CD4-positive, alpha-beta T cell (primary cell): ENCODE data around the gene CTSD. TPM values are rescaled to one million over a fixed set of nuclear protein-coding genes. Genes with fewer than 3 reads are reported as not detected.

ENCODE experiments used
- ATAC-seq: fragments of 200-7000 bp; cut with Tn5 transposase; one replicate; pipeline ENCODE4 v1.10.0; 2022; ENCODE audit warnings: mild to moderate bottlenecking; ENCODE audit not compliant: poor library complexity
- CTCF ChIA-PET: fragments of 350-600 bp; sonication (Branson Sonifier 250); formaldehyde crosslinking; loops from one replicate; lab custom pipeline; 2021; ENCODE audit warnings: antibody characterized with exemption, inconsistent platforms; lab: Charles Lee
- POLR2A ChIA-PET: fragments of 350-600 bp; sonication (Branson Sonifier 250); formaldehyde crosslinking; loops from one replicate; lab custom pipeline; 2021; ENCODE audit warnings: antibody characterized with exemption, inconsistent platforms; lab: Charles Lee
- DNase-seq, 14 experiments: peaks; one replicate each; pipeline ENCODE4 v3.0.0-alpha.2; 2013 to 2020; ENCODE audit warnings: mixed read lengths in 2 of 14
- H3K27ac ChIP-seq, 2 donors: one replicate each; pipeline versions ENCODE4 v1.5.1 to v1.7.0; 2013; ENCODE audit warnings: low read length in 2 of 2, low read depth in 1 of 2, mild to moderate bottlenecking in 1 of 2
- H3K27me3 ChIP-seq, 2 experiments: 1 replicate in 1 of 2; 2 replicates in 1 of 2; pipeline versions ENCODE4 v1.6.1 to v1.7.0; 2013; ENCODE audit warnings: low read length in 2 of 2, control low read depth in 1 of 2, mild to moderate bottlenecking in 1 of 2, moderate library complexity in 1 of 2; ENCODE audit not compliant: insufficient read depth in 2 of 2, control insufficient read depth in 1 of 2
- H3K36me3 ChIP-seq: one replicate; pipeline ENCODE4 v1.6.1; 2013; ENCODE audit warnings: low read length, control low read depth; ENCODE audit not compliant: insufficient read depth
- H3K4me1 ChIP-seq: one replicate; pipeline ENCODE4 v1.6.1; 2013; ENCODE audit warnings: low read length, control low read depth; ENCODE audit not compliant: insufficient read depth
- H3K4me3 ChIP-seq: one replicate; pipeline ENCODE4 v1.5.1; 2013; ENCODE audit warnings: mild to moderate bottlenecking, low read length, moderate library complexity
- H3K9me3 ChIP-seq, 2 experiments: 1 replicate in 1 of 2; 2 replicates in 1 of 2; pipeline versions ENCODE4 v1.6.1 to v1.7.0; 2013; ENCODE audit warnings: low read length in 2 of 2, mild to moderate bottlenecking in 2 of 2, control low read depth in 1 of 2, moderate library complexity in 1 of 2; ENCODE audit not compliant: control insufficient read depth in 1 of 2, insufficient read depth in 1 of 2
- H3K27ac Mint-ChIP-seq: one replicate; pipeline ENCODE4 v1.8.0; 2020; ENCODE audit warnings: mixed read lengths
- H3K27me3 Mint-ChIP-seq: one replicate; pipeline ENCODE4 v1.8.0; 2021; ENCODE audit warnings: mixed read lengths
- H3K36me3 Mint-ChIP-seq: one replicate; pipeline ENCODE4 v1.8.0; 2021; ENCODE audit warnings: low read depth, mixed read lengths
- H3K4me1 Mint-ChIP-seq: one replicate; pipeline ENCODE4 v1.8.0; 2021; ENCODE audit warnings: low read depth, mixed read lengths
- H3K4me3 Mint-ChIP-seq: one replicate; pipeline ENCODE4 v1.8.0; 2020; ENCODE audit warnings: mild to moderate bottlenecking, mixed read lengths
- H3K9me3 Mint-ChIP-seq: one replicate; pipeline ENCODE4 v1.8.0; 2020; ENCODE audit warnings: mixed read lengths
- CTCF ChIP-seq: fragments of 200-600 bp; IDR thresholded peaks from one replicate; pipeline ENCODE4 v1.8.0; 2022; ENCODE audit warnings: antibody characterized with exemption, mild to moderate bottlenecking
- intact Hi-C, 2 experiments: fragments of 100-400 bp; cut with DNase I in 1 of 2; cut with micrococcal nuclease in 1 of 2; formaldehyde crosslinking; loops; one replicate each; pipeline versions ENCODE4 v1.15.1 to v1.9.0; 2023 to 2025; cut with DNase I, micrococcal nuclease
- total RNA-seq, 174 experiments: library from RNA in 2 of 174; stranded (reverse) in 2 of 174; gene quantifications; one replicate each; pipeline ENCODE4 v1.2.3 and lab custom pipeline; 2021 to 2026

Gene CTSD
- total RNA-seq, 2 experiments from 2014 or later: 63.3 to 71.3 TPM

DNA sequence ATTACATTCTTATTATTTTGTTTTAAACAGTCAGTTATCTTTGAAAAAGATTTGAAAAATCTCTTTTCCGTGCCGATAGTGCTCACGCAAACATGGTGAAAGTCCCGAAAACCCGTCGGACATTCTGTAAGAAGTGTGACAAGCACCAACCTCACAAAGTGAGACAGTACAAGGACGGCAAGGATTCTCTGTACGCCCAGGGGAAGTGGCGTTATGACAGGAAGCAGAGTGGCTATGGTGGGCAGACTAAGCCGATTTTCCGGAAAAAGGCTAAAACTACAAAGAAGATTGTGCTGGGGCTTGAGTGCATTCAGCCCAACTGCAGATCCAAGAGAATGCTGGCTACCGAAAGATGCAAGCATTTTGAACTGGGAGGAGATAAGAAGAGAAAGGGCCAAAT is 28.7 kb upstream of the CTSD start:
- no peak for DNase-seq
- Mint-ChIP-seq H3K27ac (no peak overlapping the region), H3K4me3 (no peak overlapping the region)

DNA sequence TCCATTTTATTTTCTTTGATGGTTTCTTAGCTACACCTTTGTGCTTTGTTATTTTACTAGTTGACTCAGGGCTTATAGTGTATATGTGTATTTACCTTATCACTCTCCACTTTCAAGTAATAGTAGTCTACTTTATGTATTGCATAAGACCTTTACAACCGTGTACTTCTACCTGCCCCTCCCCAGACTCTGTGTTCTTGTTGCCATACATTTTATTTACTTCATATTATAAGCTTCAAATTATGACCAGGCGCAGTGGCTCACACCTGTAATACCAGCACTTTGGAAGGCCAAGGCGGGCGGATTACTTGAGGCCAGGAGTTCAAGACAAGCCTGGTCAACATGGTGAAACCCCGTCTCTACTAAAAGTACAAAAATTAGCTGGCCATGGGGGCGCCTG is 28.2 kb upstream of the CTSD start:
- no peaks in the 10 kb centered on the region for H3K36me3 Mint-ChIP-seq
- Histone ChIP-seq H3K4me3 (no peak overlapping the region), H3K4me1 (no peaks in the 10 kb centered on the region), H3K36me3 (no peaks in the 10 kb centered on the region), H3K27ac (no peak overlapping the region), H3K9me3 (peaks cover 0 to 8% of the 10 kb centered on the region in 2 experiments), H3K27me3 (no peaks in the 10 kb centered on the region)
- peaks cover 7% of the 10 kb centered on the region for H3K27me3 Mint-ChIP-seq
- H3K9me3 Mint-ChIP-seq: no peaks in the 10 kb centered on the region
- intact Hi-C loops: no loop called here
- CTCF ChIA-PET: interaction anchor here (2.0 kb wide), 1 partner anchor 98 kb away, joined by 4 read pairs; no protein-coding TSS in a partner anchor
- no peak overlapping the region for H3K27ac Mint-ChIP-seq
- ATAC-seq: no peak
- no peak overlapping the region for H3K4me3 Mint-ChIP-seq
- POLR2A ChIA-PET: no interaction called here
- DNase-seq: no peak
- TF ChIP-seq CTCF: no peak
- H3K4me1 Mint-ChIP-seq: peaks cover 4% of the 10 kb centered on the region

More for the DNA sequence above, 28.7 kb upstream of the CTSD start:
- Histone ChIP-seq H3K27me3 (no peaks in the 10 kb centered on the region), H3K4me1 (no peaks in the 10 kb centered on the region), H3K4me3 (no peak overlapping the region), H3K27ac (no peak overlapping the region), H3K9me3 (peaks cover 0 to 8% of the 10 kb centered on the region in 2 experiments), H3K36me3 (no peaks in the 10 kb centered on the region)
- POLR2A ChIA-PET: no interaction called here
- Mint-ChIP-seq H3K27me3 (peaks cover 8% of the 10 kb centered on the region), H3K4me1 (peaks cover 4% of the 10 kb centered on the region), H3K36me3 (no peaks in the 10 kb centered on the region), H3K9me3 (no peaks in the 10 kb centered on the region)
- TF ChIP-seq CTCF: no peak
- intact Hi-C loops: no loop called here
- ATAC-seq: no peak
- CTCF ChIA-PET: no interaction called here

GRCh38 chr11:1786466-1786865 is 22.7 kb upstream of the CTSD start:
- Histone ChIP-seq H3K4me1 (peaks cover 4% of the 10 kb centered on the region), H3K27ac (no peak overlapping the region), H3K4me3 (no peak overlapping the region), H3K9me3 (no peaks in the 10 kb centered on the region), H3K27me3 (no peaks in the 10 kb centered on the region), H3K36me3 (no peaks in the 10 kb centered on the region)
- Mint-ChIP-seq H3K36me3 (no peaks in the 10 kb centered on the region), H3K4me3 (no peak overlapping the region), H3K27ac (no peak overlapping the region), H3K27me3 (no peaks in the 10 kb centered on the region), H3K4me1 (no peaks in the 10 kb centered on the region), H3K9me3 (no peaks in the 10 kb centered on the region)
- CTCF ChIA-PET: no interaction called here
- intact Hi-C loops: no loop called here
- no peak for TF ChIP-seq CTCF
- ATAC-seq (no peak), DNase-seq (no peak)
- POLR2A ChIA-PET: no interaction called here
